ENCODE measurements around the gene SUN1.

SUN1 gene

DNA sequence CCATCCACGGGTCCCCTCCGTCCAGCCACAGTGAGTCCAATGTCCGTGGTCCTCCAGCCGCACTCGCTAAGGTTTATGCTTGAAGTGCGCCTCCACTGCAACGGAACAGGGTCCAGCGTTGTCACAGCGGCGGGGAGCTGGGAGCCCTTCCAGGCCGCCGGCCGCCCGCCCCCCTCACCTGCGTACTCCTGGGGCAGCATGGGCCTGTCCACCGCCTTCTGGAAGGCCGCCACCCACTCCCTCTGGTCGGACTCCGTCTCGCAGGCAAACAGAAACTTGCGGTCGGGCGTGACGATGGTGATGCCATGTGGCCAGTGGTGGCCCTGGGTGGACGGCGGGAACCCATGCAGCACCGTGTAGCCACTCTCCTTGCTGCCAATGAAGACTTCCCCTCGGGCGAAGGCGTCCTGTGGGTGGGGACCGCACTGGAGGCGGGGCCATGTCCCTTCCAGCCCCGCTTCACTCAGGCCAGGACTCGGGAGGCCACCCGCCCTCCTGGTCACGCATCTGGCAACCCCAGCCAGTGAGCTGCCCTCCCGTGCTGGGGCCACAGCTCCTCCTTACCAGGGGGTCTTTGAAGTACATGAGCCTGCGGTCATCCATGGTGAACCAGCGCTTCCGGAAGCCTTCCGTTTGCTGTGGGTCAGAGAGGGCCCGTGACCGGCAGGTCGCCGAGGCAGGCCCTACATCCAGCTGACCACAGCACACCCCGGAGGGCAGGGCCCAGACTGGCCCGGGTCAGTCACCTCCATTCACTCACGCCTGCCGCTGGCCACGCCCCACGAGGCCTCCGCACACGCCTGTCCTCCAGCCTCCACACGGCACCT lies 66.8 kb downstream of the SUN1 start:
- TF ChIP-seq, protein P1, sequence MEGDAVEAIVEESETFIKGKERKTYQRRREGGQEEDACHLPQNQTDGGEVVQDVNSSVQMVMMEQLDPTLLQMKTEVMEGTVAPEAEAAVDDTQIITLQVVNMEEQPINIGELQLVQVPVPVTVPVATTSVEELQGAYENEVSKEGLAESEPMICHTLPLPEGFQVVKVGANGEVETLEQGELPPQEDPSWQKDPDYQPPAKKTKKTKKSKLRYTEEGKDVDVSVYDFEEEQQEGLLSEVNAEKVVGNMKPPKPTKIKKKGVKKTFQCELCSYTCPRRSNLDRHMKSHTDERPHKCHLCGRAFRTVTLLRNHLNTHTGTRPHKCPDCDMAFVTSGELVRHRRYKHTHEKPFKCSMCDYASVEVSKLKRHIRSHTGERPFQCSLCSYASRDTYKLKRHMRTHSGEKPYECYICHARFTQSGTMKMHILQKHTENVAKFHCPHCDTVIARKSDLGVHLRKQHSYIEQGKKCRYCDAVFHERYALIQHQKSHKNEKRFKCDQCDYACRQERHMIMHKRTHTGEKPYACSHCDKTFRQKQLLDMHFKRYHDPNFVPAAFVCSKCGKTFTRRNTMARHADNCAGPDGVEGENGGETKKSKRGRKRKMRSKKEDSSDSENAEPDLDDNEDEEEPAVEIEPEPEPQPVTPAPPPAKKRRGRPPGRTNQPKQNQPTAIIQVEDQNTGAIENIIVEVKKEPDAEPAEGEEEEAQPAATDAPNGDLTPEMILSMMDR (IDR thresholded peaks at IDR 0.05; ENCODE audit: low read depth, low read length) = no peak
- no peak overlapping the region for H3K4me3 ChIP-seq (ENCODE audit: low read depth, low read length)

DNA sequence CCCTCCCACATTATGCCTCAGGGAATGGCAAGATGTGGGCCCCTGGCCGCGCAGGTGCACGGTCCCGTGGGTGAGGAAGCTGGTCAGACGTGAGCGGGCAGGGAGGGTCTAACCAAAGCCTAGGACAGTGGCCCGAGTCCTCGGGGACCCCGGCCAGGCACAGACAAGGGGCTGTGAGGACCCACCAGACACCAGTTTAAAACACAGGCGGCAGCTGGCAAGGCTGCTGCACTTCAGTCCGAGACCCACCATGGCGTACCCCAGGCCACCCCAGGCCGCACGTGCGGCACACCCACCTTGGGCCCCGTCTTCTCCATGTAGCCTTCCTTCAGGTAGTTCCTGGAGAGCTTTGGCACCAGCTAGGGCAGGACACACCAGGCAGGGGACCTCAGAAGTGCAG lies 67.5 kb downstream of the SUN1 start:
- no peak overlapping the region for H3K4me3 ChIP-seq (ENCODE audit: low read depth, low read length)
- TF ChIP-seq, protein P1 (IDR thresholded peaks at IDR 0.05; ENCODE audit: low read depth, low read length) = no peak

DNA sequence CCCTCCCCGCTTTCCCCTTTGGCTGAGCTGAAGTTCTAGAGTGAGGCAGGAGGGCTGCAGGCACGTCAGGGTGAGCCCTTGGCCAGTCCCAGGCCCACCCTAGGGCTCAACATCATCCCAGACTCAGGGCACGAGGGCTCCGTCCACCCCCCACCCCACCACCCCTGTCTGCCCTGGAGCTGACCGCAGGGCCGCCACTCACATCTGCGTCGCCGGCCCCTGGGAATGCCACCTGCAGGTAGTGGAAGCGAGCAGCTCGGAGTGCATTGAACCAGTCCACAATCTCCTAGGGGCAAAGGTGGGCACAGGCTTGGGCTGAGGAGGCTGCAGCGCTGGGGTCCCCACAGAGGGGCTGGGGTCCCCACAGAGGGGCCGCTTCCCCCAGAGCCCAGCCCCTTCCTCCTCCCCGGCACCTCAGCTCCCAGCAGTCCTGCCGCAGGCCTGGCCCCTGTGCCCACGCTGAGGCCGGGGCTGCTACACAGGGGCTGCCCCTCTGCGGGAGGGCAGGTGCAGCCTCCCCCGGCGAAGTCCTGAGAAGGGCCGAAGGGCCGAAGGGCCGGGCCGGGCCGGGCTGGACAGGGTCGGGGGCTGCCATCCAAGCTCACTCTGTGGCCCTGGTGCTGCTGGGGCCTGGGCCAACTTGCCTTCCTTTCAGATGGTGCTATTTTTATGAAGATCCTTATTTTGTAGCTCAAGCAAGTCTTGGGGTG lies 68.2 kb downstream of the SUN1 start:
- TF ChIP-seq, protein P1 (IDR thresholded peaks at IDR 0.05; ENCODE audit: low read depth, low read length) = no peak

DNA sequence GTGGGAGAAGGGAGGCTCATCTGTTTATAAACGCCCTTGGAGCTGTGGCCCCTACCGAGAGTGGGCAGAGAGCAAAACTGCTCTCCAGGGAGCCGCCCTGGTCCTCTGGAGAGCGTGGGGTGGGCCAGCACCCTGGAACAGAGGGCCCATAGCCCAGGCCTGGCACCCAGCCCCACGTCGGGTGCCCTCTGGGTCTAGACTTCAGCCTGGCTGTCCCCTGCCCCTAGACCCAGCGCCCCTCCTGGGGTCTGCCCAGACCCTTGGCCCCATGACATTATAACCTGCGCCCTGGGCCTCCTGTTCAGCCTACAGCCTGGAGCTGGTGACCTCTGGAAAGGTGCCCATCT lies 68.7 kb downstream of the SUN1 start:
- TF ChIP-seq, protein P1 (IDR thresholded peaks at IDR 0.05; ENCODE audit: low read depth, low read length) = no peak
- H3K4me3 ChIP-seq (ENCODE audit: low read depth, low read length) = no peak overlapping the region

More for the DNA sequence above, 68.2 kb downstream of the SUN1 start:
- no peak overlapping the region for H3K4me3 ChIP-seq (ENCODE audit: low read depth, low read length)

DNA sequence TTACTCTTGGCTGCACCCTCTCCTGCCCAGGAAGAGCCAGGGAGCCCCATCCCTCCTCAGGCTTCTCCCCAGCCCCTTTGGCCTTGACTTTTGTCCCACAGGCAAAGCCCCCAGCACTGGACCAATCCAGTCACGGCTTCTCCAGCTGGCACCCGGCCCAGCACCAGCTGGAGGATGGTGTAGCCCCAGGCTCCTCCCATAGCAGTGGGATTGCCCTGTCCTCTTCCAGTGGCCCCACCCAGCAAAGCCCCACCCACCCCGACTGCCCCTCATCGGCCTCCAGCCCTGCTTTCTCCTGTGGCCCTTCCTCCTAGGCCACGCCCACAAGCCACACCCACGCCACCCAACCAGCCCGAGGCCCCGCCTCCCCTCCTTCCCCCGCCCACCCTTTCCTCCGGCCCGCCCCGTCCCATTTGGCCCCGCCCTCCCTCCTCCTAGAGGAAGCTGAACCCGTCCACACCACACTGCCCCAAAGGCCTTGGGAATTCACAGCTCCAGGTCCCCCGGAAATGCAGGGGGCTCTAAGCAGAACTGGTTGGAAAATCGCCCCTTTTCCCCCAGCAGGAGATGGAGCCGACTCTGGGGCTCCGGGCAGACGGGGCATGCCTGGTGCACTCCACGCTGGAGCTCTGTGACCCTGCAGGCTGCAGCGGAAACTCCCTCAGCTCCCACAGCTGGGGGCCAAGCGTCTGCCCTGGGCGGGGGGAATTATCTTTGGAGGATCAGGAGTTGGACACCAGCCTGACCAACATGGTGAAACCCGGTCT lies 69.3 kb downstream of the SUN1 start:
- TF ChIP-seq, protein P1 (IDR thresholded peaks at IDR 0.05; ENCODE audit: low read depth, low read length) = no peak
- no peak overlapping the region for H3K4me3 ChIP-seq (ENCODE audit: low read depth, low read length)

DNA sequence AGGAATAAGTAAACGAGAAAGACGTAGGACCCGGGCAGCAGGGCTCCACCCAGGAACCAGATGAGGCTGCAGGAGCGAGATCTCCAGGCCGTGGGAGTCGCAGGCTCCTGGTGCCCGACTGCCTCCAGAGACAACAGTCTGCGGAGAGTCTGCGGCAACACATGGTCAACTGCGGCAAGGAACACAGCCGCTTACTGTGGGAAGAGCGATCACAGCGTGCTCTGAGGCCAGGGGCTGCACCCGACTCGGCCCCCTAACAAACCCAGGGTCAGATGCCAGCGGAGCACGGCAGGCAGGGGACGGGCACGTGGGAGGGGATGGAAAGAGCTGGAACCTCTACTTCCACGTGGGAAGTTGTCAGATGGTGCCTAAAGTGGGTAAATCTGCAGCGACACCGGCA lies 70.7 kb downstream of the SUN1 start:
- TF ChIP-seq, protein P1 (IDR thresholded peaks at IDR 0.05; ENCODE audit: low read depth, low read length) = no peak
- no peak overlapping the region for H3K4me3 ChIP-seq (ENCODE audit: low read depth, low read length)

Measured in WI38 (cell line).